Measurements from ENCODE around the gene RNF169. TPM values are rescaled to one million over a fixed set of nuclear protein-coding genes. Genes with fewer than 3 reads are reported as not detected.

Gene RNF169
- total and polyA plus RNA-seq, 4 donors, result 0.60 to 11.0 (median 5.1) TPM

DNA sequence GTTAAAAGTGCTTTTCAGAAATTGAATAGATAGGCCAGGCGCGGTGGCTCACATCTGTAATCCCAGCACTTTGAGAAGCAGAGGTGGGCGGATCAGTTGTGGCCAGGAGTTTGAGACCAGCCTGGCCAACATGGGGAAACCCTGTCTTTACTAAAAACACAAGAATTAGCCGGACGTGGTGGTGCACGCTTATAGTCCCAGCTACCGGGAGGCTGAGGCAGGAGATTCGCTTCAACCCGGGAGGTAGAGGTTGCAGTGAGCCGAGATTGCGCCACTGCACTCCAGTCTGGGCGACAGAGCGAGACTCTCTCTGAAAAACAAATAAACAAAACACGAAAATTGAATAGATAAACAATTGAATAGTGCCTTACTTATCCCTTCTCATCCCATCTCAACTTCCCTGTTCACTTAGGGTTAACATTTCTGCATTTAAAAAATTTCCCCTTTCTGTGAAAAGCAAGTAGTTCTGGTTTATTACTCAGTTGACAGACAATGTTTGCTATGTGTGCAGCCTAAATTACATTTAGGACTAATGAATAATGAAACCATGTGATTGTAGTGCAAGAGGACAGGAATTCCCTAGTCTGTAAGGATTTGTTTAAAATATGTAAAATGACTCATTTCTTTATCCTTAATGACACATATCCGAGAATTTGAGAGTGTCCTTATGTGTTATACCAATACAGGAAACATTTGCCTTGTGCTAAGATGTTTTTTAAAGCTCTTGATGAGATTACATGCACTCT lies 6.0 kb downstream of the RNF169 start:
- no peaks in the 10 kb centered on the region for H3K27me3 ChIP-seq (ENCODE audit: control insufficient read depth in 4 of 4, insufficient read depth in 4 of 4, low read length in 3 of 4)
- WGBS, result 73% methylated on average over 15 of the region's 15 CpGs
- no peak overlapping the region for H3K9ac ChIP-seq (ENCODE audit: low read depth in 1 of 2, low read length in 2 of 2)
- DNase-seq (ENCODE audit: low spot score), result no peak
- peaks cover 8 to 25% (median 13%) of the 10 kb centered on the region in 4 donors for H3K4me1 ChIP-seq (ENCODE audit: control insufficient read depth in 4 of 4, insufficient read depth in 4 of 4, low read length in 3 of 4)
- peak overlapping the region in 1 of 2 donors; percentile 10 for H3K27ac ChIP-seq (ENCODE audit: low read depth in 1 of 2, low read length in 2 of 2)
- no peaks in the 10 kb centered on the region for H3K36me3 ChIP-seq (ENCODE audit: control insufficient read depth in 4 of 4, insufficient read depth in 3 of 4, low read depth in 1 of 4, low read length in 3 of 4)
- no peak overlapping the region for H3K4me3 ChIP-seq (ENCODE audit: low read depth in 1 of 3, low read length in 3 of 3)
- no peak for TF ChIP-seq HNF4G (IDR thresholded peaks at IDR 0.05)
- TF ChIP-seq JUND (IDR thresholded peaks at IDR 0.05), result peak in 1 of 2 donors; percentile 42
- no peak for TF ChIP-seq GABPA (IDR thresholded peaks at IDR 0.05 in 1 of 2, conservative IDR thresholded peaks at IDR 0.05 in 1 of 2)
- no peak for TF ChIP-seq RXRA (IDR thresholded peaks at IDR 0.05)
- no peak for TF ChIP-seq YY1 (IDR thresholded peaks at IDR 0.05)
- TF ChIP-seq NR2F2 (IDR thresholded peaks at IDR 0.05), result no peak
- H3K9me3 ChIP-seq (ENCODE audit: control insufficient read depth in 4 of 4, low read length in 3 of 4), result no peaks in the 10 kb centered on the region

DNA sequence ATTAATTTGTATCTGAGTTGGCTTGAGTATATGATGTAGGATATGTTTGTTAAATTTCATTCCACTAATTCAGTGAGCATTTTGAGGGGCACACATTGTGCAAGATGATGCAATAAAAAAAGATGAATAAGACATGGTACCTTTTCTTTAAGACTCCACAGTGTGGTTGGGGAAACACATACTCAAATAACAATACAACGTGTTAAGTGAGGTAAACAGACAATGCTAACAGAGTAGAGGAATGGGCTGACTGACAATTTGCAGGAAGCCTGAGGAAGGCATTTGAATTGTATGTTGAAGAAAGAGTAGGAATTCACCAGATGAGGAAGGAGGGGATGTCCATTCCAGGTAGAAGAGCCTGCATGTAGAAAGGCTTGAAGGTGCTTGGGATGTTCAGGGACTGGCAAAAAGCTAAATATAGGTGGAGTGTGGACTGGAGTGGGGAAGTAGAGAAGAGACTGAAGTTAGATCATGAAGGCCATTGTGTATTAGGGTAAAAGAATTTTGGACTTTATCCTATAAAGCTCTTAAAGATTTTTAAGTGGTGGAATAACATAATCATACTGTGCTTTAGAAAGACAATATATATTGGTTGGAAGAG lies 6.8 kb downstream of the RNF169 start:
- Histone ChIP-seq H3K9me3 (ENCODE audit: control insufficient read depth in 4 of 4, low read length in 3 of 4) (no peaks in the 10 kb centered on the region), H3K27me3 (ENCODE audit: control insufficient read depth in 4 of 4, insufficient read depth in 4 of 4, low read length in 3 of 4) (no peaks in the 10 kb centered on the region), H3K4me1 (ENCODE audit: control insufficient read depth in 4 of 4, insufficient read depth in 4 of 4, low read length in 3 of 4) (peaks cover 8 to 18% (median 9%) of the 10 kb centered on the region in 4 donors), H3K27ac (ENCODE audit: low read depth in 1 of 2, low read length in 2 of 2) (no peak overlapping the region), H3K4me3 (ENCODE audit: low read depth in 1 of 3, low read length in 3 of 3) (no peak overlapping the region), H3K9ac (ENCODE audit: low read depth in 1 of 2, low read length in 2 of 2) (no peak overlapping the region), H3K36me3 (ENCODE audit: control insufficient read depth in 4 of 4, insufficient read depth in 3 of 4, low read depth in 1 of 4, low read length in 3 of 4) (no peaks in the 10 kb centered on the region)
- TF ChIP-seq, protein P1, sequence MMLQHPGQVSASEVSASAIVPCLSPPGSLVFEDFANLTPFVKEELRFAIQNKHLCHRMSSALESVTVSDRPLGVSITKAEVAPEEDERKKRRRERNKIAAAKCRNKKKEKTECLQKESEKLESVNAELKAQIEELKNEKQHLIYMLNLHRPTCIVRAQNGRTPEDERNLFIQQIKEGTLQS (IDR thresholded peaks at IDR 0.05), result no peak
- TF ChIP-seq SP1 (IDR thresholded peaks at IDR 0.05) (no peak), HNF4A (conservative IDR thresholded peaks at IDR 0.05) (no peak), RAD21 (IDR thresholded peaks at IDR 0.05) (no peak), TAF1 (conservative IDR thresholded peaks at IDR 0.05) (no peak), GABPA (IDR thresholded peaks at IDR 0.05 in 1 of 2, conservative IDR thresholded peaks at IDR 0.05 in 1 of 2) (no peak), RXRA (IDR thresholded peaks at IDR 0.05) (no peak), JUND (IDR thresholded peaks at IDR 0.05) (no peak), HNF4G (IDR thresholded peaks at IDR 0.05) (no peak), FOXA1 (IDR thresholded peaks at IDR 0.05) (no peak), NR2F2 (IDR thresholded peaks at IDR 0.05) (no peak)
- TF ChIP-seq, protein P2, sequence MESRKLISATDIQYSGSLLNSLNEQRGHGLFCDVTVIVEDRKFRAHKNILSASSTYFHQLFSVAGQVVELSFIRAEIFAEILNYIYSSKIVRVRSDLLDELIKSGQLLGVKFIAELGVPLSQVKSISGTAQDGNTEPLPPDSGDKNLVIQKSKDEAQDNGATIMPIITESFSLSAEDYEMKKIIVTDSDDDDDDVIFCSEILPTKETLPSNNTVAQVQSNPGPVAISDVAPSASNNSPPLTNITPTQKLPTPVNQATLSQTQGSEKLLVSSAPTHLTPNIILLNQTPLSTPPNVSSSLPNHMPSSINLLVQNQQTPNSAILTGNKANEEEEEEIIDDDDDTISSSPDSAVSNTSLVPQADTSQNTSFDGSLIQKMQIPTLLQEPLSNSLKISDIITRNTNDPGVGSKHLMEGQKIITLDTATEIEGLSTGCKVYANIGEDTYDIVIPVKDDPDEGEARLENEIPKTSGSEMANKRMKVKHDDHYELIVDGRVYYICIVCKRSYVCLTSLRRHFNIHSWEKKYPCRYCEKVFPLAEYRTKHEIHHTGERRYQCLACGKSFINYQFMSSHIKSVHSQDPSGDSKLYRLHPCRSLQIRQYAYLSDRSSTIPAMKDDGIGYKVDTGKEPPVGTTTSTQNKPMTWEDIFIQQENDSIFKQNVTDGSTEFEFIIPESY (IDR thresholded peaks at IDR 0.05), result no peak
- TF ChIP-seq, protein P3, sequence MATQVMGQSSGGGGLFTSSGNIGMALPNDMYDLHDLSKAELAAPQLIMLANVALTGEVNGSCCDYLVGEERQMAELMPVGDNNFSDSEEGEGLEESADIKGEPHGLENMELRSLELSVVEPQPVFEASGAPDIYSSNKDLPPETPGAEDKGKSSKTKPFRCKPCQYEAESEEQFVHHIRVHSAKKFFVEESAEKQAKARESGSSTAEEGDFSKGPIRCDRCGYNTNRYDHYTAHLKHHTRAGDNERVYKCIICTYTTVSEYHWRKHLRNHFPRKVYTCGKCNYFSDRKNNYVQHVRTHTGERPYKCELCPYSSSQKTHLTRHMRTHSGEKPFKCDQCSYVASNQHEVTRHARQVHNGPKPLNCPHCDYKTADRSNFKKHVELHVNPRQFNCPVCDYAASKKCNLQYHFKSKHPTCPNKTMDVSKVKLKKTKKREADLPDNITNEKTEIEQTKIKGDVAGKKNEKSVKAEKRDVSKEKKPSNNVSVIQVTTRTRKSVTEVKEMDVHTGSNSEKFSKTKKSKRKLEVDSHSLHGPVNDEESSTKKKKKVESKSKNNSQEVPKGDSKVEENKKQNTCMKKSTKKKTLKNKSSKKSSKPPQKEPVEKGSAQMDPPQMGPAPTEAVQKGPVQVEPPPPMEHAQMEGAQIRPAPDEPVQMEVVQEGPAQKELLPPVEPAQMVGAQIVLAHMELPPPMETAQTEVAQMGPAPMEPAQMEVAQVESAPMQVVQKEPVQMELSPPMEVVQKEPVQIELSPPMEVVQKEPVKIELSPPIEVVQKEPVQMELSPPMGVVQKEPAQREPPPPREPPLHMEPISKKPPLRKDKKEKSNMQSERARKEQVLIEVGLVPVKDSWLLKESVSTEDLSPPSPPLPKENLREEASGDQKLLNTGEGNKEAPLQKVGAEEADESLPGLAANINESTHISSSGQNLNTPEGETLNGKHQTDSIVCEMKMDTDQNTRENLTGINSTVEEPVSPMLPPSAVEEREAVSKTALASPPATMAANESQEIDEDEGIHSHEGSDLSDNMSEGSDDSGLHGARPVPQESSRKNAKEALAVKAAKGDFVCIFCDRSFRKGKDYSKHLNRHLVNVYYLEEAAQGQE (IDR thresholded peaks at IDR 0.05), result no peak
- TF ChIP-seq, protein P4, sequence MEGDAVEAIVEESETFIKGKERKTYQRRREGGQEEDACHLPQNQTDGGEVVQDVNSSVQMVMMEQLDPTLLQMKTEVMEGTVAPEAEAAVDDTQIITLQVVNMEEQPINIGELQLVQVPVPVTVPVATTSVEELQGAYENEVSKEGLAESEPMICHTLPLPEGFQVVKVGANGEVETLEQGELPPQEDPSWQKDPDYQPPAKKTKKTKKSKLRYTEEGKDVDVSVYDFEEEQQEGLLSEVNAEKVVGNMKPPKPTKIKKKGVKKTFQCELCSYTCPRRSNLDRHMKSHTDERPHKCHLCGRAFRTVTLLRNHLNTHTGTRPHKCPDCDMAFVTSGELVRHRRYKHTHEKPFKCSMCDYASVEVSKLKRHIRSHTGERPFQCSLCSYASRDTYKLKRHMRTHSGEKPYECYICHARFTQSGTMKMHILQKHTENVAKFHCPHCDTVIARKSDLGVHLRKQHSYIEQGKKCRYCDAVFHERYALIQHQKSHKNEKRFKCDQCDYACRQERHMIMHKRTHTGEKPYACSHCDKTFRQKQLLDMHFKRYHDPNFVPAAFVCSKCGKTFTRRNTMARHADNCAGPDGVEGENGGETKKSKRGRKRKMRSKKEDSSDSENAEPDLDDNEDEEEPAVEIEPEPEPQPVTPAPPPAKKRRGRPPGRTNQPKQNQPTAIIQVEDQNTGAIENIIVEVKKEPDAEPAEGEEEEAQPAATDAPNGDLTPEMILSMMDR (IDR thresholded peaks at IDR 0.05; ENCODE audit: low read depth, low read length, missing input control), result no peak
- 72% methylated on average over 1 of the region's 1 CpG for WGBS
- DNase-seq (ENCODE audit: low spot score), result no peak

All from liver (tissue), 9 donors.